Transverse colon (tissue), 4 donors: Measurements from ENCODE around the gene ENG. TPM values are rescaled to one million over a fixed set of nuclear protein-coding genes. Genes with fewer than 3 reads are reported as not detected.

Experiments used
- DNase-seq: peaks from one replicate; pipeline ENCODE4 v3.0.0-alpha.2; 2019
- H3K27ac ChIP-seq, 4 donors: fragments of 200-600 bp; sonication (generic); 2 replicates each; pipeline ENCODE4 v1.5.1; 2016 to 2018; ENCODE audit warnings: inconsistent platforms in 4 of 4
- H3K27me3 ChIP-seq: fragments of 200-600 bp; sonication (generic); 2 replicates; pipeline ENCODE4 v1.5.1; 2017; ENCODE audit warnings: inconsistent platforms
- H3K36me3 ChIP-seq, 4 donors: fragments of 200-600 bp; sonication (generic); 2 replicates each; pipeline ENCODE4 v1.5.1; 2017 to 2019; ENCODE audit warnings: inconsistent platforms in 4 of 4
- H3K4me1 ChIP-seq, 4 donors: fragments of 200-600 bp; sonication (generic); 2 replicates each; pipeline ENCODE4 v1.5.1; 2017 to 2020; ENCODE audit warnings: inconsistent platforms in 4 of 4
- H3K4me3 ChIP-seq, 4 donors: fragments of 200-600 bp; sonication (generic); 1 replicate in 1 of 4; 2 replicates in 3 of 4; pipeline versions ENCODE4 v1.5.1 to v1.6.1; 2017 to 2019; ENCODE audit warnings: inconsistent platforms in 4 of 4
- H3K9me3 ChIP-seq, 2 donors: fragments of 200-600 bp; sonication (generic); 2 replicates each; pipeline ENCODE4 v1.5.1; 2017 to 2019; ENCODE audit warnings: inconsistent platforms in 2 of 2
- EP300 ChIP-seq: sonication (generic); formaldehyde crosslinking; IDR thresholded peaks from one replicate; pipeline ENCODE4 v1.6.1; 2017; ENCODE audit warnings: antibody characterized with exemption, low read depth
- POLR2A ChIP-seq: fragments of 450-650 bp; IDR thresholded peaks from one replicate; pipeline ENCODE4 v1.6.1; 2016; ENCODE audit warnings: antibody characterized with exemption, mild to moderate bottlenecking, moderate library complexity
- POLR2AphosphoS5 ChIP-seq, 3 donors: sonication (generic); formaldehyde crosslinking; IDR thresholded peaks; one replicate each; pipeline ENCODE4 v1.6.1; 2016; ENCODE audit warnings: antibody characterized with exemption in 3 of 3
- WGBS, 2 donors: methylation state at CpG; one replicate each; pipeline ENCODE4 v1.1.5; 2018; ENCODE audit warnings: low coverage in 1 of 2; 5-methylcytosine and 5-hydroxymethylcytosine counted together
- in situ Hi-C, 4 donors: fragments of 200-750 bp; cut with MboI; loops; one replicate each; pipeline versions ENCODE4 v1.15.0 to v1.15.1; 2017; ENCODE audit warnings: low sequenced_read_pairs in 3 of 4, low pct_ligation_motif_present in 1 of 4, low pct_unique_long_range_greater_than_20kb in 1 of 4
- intact Hi-C: fragments of 100-400 bp; cut with DNase I; formaldehyde crosslinking; loops from one replicate; pipeline ENCODE4 v1.15.1; 2023; ENCODE audit warnings: low total_unique reads
- total RNA-seq, 4 donors: library from RNA; depleted of rRNA; stranded (reverse); fragments of >200 nt; gene quantifications; one replicate each; pipeline ENCODE4 v1.1.0, GENCODE V29; 2016
- TF ChIP-seq, protein P1 (sequence below), 5 experiments: fragments of 200-600 bp in 3 of 5; fragments of 450-650 bp in 2 of 5; sonication (generic) in 3 of 5; IDR thresholded peaks; 1 replicate in 2 of 5; 2 replicates in 3 of 5; pipeline ENCODE4 v1.5.1; 2016 to 2017; ENCODE audit warnings: antibody characterized with exemption in 5 of 5, inconsistent platforms in 3 of 5, mild to moderate bottlenecking in 2 of 5, moderate library complexity in 1 of 5

ENG gene
- total RNA-seq, 4 donors from 2014 or later, result 10.6 to 23.9 (median 17.0) TPM

DNA sequence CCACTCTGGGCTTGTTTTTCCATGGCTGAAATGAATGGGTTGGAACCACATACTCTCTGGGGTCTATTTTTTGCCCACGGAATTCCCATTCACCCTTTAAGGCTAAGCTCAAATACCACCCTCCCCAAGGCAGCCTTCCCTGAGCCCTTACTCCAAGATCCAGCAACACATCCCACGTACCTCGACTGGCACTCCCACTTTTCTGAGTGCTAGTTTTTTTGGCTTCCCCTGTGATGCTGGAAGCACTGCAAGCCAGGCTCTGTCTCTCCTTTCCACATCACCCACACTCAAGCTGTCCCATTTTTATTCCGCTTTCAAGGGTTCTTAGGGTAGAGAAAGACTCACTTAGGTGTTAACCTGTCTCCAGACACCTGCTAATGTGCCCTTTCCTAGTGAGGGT, 38.9 kb upstream of the ENG start:
- TF ChIP-seq, protein P1, sequence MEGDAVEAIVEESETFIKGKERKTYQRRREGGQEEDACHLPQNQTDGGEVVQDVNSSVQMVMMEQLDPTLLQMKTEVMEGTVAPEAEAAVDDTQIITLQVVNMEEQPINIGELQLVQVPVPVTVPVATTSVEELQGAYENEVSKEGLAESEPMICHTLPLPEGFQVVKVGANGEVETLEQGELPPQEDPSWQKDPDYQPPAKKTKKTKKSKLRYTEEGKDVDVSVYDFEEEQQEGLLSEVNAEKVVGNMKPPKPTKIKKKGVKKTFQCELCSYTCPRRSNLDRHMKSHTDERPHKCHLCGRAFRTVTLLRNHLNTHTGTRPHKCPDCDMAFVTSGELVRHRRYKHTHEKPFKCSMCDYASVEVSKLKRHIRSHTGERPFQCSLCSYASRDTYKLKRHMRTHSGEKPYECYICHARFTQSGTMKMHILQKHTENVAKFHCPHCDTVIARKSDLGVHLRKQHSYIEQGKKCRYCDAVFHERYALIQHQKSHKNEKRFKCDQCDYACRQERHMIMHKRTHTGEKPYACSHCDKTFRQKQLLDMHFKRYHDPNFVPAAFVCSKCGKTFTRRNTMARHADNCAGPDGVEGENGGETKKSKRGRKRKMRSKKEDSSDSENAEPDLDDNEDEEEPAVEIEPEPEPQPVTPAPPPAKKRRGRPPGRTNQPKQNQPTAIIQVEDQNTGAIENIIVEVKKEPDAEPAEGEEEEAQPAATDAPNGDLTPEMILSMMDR (IDR thresholded peaks at IDR 0.05), result no peak
- TF ChIP-seq POLR2A, result no peak
- no peak for TF ChIP-seq POLR2AphosphoS5 (IDR thresholded peaks at IDR 0.05)
- TF ChIP-seq EP300, result no peak
- no peak overlapping the region for H3K27ac ChIP-seq
- 89 to 95% methylated on average over 3 to 4 of the region's 4 CpGs for WGBS, 2 donors
- no peaks in the 10 kb centered on the region for H3K27me3 ChIP-seq
- H3K4me3 ChIP-seq, result no peak overlapping the region
- DNase-seq, result no peak
- peaks cover 0 to 8% of the 10 kb centered on the region in 2 donors for H3K9me3 ChIP-seq
- intact Hi-C loops (no loop called here), in situ Hi-C loops (no loop called here)
- peaks cover 0 to 37% (median 13%) of the 10 kb centered on the region in 4 donors for H3K36me3 ChIP-seq
- peaks cover under 1 to 22% (median 17%) of the 10 kb centered on the region in 4 donors for H3K4me1 ChIP-seq

DNA sequence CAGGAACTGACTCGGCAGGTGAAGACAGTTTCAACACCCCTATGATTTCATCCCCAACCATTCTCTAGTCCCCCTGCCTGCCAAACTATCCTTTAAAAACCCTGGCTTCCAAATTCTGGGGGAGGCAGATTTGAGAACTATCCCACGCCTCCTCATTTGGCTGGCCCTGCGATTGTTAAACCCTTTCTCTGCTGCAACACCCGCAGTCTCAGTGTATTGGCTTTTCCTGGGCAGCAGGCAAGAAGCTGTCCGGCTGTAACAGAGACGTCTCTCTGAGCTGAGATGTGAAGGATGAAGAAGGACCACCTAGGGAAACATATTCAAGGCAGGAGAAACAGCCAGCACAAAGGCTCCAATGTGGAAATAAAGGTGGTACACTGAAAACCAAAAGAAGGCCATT, 38.4 kb upstream of the ENG start:
- H3K4me1 ChIP-seq, result peaks cover 0 to 16% (median 14%) of the 10 kb centered on the region in 4 donors
- WGBS, 2 donors, result 96% methylated on average over 6 of the region's 6 CpGs; no CpG with 5 or more reads in 1 of the 2 donors
- intact Hi-C loops (no loop called here), in situ Hi-C loops (no loop called here)
- no peak overlapping the region for H3K27ac ChIP-seq
- H3K9me3 ChIP-seq, result peaks cover 0 to 8% of the 10 kb centered on the region in 2 donors
- H3K4me3 ChIP-seq, result no peak overlapping the region
- TF ChIP-seq EP300 (no peak), POLR2AphosphoS5 (IDR thresholded peaks at IDR 0.05) (no peak), POLR2A (no peak)
- TF ChIP-seq, protein P1 (IDR thresholded peaks at IDR 0.05), result no peak
- H3K27me3 ChIP-seq, result no peaks in the 10 kb centered on the region
- DNase-seq, result no peak
- H3K36me3 ChIP-seq, result peaks cover 0 to 37% (median 13%) of the 10 kb centered on the region in 4 donors

DNA sequence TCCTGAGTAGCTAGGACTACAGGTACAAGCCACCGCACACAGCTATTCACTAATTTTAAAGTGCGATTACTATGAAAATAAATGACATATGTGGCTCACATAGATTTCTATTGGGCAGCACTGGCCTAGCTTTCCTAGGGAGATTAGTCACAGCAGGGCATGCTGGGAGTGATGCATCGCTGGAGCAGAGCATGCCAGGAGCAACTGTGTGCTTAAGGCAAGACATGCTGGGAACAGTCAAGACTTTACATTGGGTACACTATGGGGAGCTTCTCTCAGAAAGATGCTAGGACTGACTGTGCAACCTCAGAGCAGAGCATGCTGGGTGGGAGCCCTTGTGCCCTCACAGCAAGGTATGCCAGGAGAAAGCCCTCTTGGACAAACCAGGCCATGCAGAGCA, 35.6 kb upstream of the ENG start:
- intact Hi-C loops (no loop called here), in situ Hi-C loops (no loop called here)
- no peak overlapping the region for H3K4me3 ChIP-seq
- peaks cover 0 to 8% of the 10 kb centered on the region in 2 donors for H3K9me3 ChIP-seq
- H3K36me3 ChIP-seq, result peaks cover 0 to 35% (median 17%) of the 10 kb centered on the region in 4 donors
- TF ChIP-seq POLR2A (no peak), EP300 (no peak), POLR2AphosphoS5 (IDR thresholded peaks at IDR 0.05) (no peak)
- TF ChIP-seq, protein P1 (IDR thresholded peaks at IDR 0.05), result no peak
- no peak overlapping the region for H3K27ac ChIP-seq
- WGBS, 2 donors, result 80 to 85% methylated on average over 1 to 3 of the region's 3 CpGs
- DNase-seq, result no peak
- no peaks in the 10 kb centered on the region for H3K4me1 ChIP-seq
- H3K27me3 ChIP-seq, result no peaks in the 10 kb centered on the region

DNA sequence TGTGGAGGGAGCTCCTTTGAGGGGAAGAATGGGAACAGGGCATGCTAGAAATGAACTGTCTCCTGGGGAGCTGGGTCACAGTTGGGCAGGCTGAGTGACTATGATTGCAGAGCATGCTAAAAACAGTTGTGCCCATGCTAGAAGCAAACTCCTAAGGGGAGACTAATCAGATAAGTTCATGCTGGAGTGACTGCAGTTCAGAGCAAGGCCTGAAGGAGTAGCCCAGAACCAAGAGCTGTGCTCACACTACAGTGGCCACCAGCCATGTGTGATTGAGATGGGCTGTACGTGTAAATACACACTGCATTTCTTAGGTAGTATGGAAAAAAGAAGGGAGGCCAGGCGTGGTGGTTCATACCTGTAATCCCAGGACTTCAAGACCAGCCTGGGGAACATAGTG, 33.3 kb upstream of the ENG start:
- in situ Hi-C loops, result no loop called here
- H3K27me3 ChIP-seq, result no peaks in the 10 kb centered on the region
- DNase-seq, result no peak
- 73 to 80% methylated on average over 2 of the region's 2 CpGs for WGBS, 2 donors
- no peak overlapping the region for H3K27ac ChIP-seq
- no peak overlapping the region for H3K4me3 ChIP-seq
- intact Hi-C loops, result no loop called here
- peaks cover 0 to 2% of the 10 kb centered on the region in 2 donors for H3K9me3 ChIP-seq
- TF ChIP-seq POLR2AphosphoS5 (IDR thresholded peaks at IDR 0.05) (no peak), EP300 (no peak), POLR2A (no peak)
- TF ChIP-seq, protein P1 (IDR thresholded peaks at IDR 0.05), result no peak
- peaks cover 0 to 13% (median 6%) of the 10 kb centered on the region in 4 donors for H3K36me3 ChIP-seq
- no peaks in the 10 kb centered on the region for H3K4me1 ChIP-seq
